K562 (cell line): ENCODE results near the gene ZNF598. TPM values are rescaled to one million over a fixed set of nuclear protein-coding genes. Genes with fewer than 3 reads are reported as not detected.
A peak's percentile ranks its signal among the peaks of the same experiment; 100 is the strongest.

ENCODE experiments used
- ATAC-seq: fragments of 200-7000 bp; cut with Tn5 transposase; 3 replicates; pipeline ENCODE4 v1.9.1; 2020; ENCODE audit warnings: moderate library complexity
- BruUV-seq: library from RNA; stranded (reverse); fragments of 400-500 nt; replicated peaks from 2 replicates; lab custom pipeline; 2021; lab: Mats Ljungman, UMichigan
- CTCF ChIA-PET: fragments of 300-600 bp; formaldehyde crosslinking; extraction: SDS; loops from one replicate; lab custom pipeline; 2021; ENCODE audit warnings: low intra/inter-chr PET ratio; lab: Yijun Ruan, JAX
- POLR2A ChIA-PET: fragments of 300-600, 350-650 bp; sonication (Branson Sonifier 250); formaldehyde crosslinking; extraction: SDS; loops from one replicate; lab custom pipeline; 2021; ENCODE audit warnings: antibody characterized with exemption, inconsistent platforms; lab: Yijun Ruan, JAX
- DNase-seq, 4 experiments: peaks; one replicate each; pipeline versions ENCODE4 v3.0.0 to v3.0.0-alpha.2; 2011 to 2018; ENCODE audit warnings: low spot score in 3 of 4, mixed read lengths in 3 of 4; ENCODE audit errors: extremely low read depth in 1 of 4
- FAIRE-seq: peaks from 2 replicates; lab custom pipeline; 2011; peaks lifted over from hg19 to GRCh38; lab: Jason Lieb, UNC
- H2AFZ ChIP-seq: 2 replicates; pipeline ENCODE4 v1.6.0; 2011; ENCODE audit warnings: low read depth, low read length, control low read depth, inconsistent platforms
- H3K27ac ChIP-seq: fragments of 200-600 bp; 3 replicates; pipeline ENCODE4 v1.8.0; 2011; ENCODE audit warnings: low read depth, mild to moderate bottlenecking, control low read depth, inconsistent platforms, low read length, moderate library complexity, mixed read lengths; ENCODE audit errors: extremely low read depth
- H3K27me3 ChIP-seq, 2 experiments: fragments of 300-600 bp in 1 of 2; 2 replicates in 1 of 2; 3 replicates in 1 of 2; pipeline versions ENCODE4 v1.6.0 to v1.8.0; 2011; ENCODE audit warnings: inconsistent platforms in 2 of 2, low read length in 2 of 2, mild to moderate bottlenecking in 1 of 2, mixed read lengths in 1 of 2, moderate library complexity in 1 of 2; ENCODE audit not compliant: control insufficient read depth in 2 of 2, insufficient read depth in 2 of 2
- H3K36me3 ChIP-seq: fragments of 300-600 bp; 3 replicates; pipeline ENCODE4 v1.8.0; 2011; ENCODE audit warnings: mild to moderate bottlenecking, low read length, inconsistent platforms; ENCODE audit not compliant: control insufficient read depth, insufficient read depth
- H3K4me1 ChIP-seq, 2 experiments: fragments of 200-600 bp in 1 of 2; replicated peaks in 1 of 2; 2 replicates in 1 of 2; 3 replicates in 1 of 2; pipeline versions ENCODE4 v1.5.1 to v1.8.0; 2011; ENCODE audit warnings: inconsistent platforms in 2 of 2, low read length in 2 of 2, mild to moderate bottlenecking in 1 of 2, mixed read lengths in 1 of 2, moderate library complexity in 1 of 2; ENCODE audit not compliant: control insufficient read depth in 2 of 2, insufficient read depth in 2 of 2
- H3K4me2 ChIP-seq: 2 replicates; pipeline ENCODE4 v1.6.1; 2011; ENCODE audit warnings: low read length, control low read depth, inconsistent platforms, mixed read lengths; ENCODE audit not compliant: insufficient read depth
- H3K4me3 ChIP-seq: fragments of 200-600 bp; sonication (generic), shearing (Covaris generic); 2 replicates; pipeline ENCODE4 v1.5.1; 2016; ENCODE audit warnings: control low read depth, inconsistent platforms
- H3K79me2 ChIP-seq: fragments of 200-600 bp; 3 replicates; pipeline ENCODE4 v1.8.0; 2011; ENCODE audit warnings: low read length, inconsistent platforms; ENCODE audit not compliant: control insufficient read depth, insufficient read depth
- H3K9ac ChIP-seq, 2 experiments: 2 replicates each; pipeline versions ENCODE4 v1.6.0 to v1.6.1; 2011; ENCODE audit warnings: low read depth in 2 of 2, low read length in 2 of 2, control low read depth in 1 of 2, inconsistent platforms in 1 of 2, mild to moderate bottlenecking in 1 of 2, mixed read lengths in 1 of 2; ENCODE audit not compliant: insufficient read depth in 1 of 2
- H3K9me1 ChIP-seq: one replicate; pipeline ENCODE4 v1.6.0; 2011; ENCODE audit warnings: inconsistent platforms, mild to moderate bottlenecking, low read length, moderate library complexity; ENCODE audit not compliant: control insufficient read depth, insufficient read depth
- H3K9me3 ChIP-seq: replicated peaks from 2 replicates; pipeline ENCODE4 v1.5.1; 2011; ENCODE audit warnings: low read depth, low read length, inconsistent platforms; ENCODE audit not compliant: control insufficient read depth, insufficient read depth
- H4K20me1 ChIP-seq: replicated peaks from 2 replicates; pipeline ENCODE4 v1.6.1; 2011; ENCODE audit warnings: low read length, inconsistent platforms, mixed read lengths; ENCODE audit not compliant: control insufficient read depth, insufficient read depth
- CBX8 ChIP-seq: fragments of 200-600 bp; sonication (generic); IDR thresholded peaks from 2 replicates; pipeline ENCODE4 v1.6.1; 2012; ENCODE audit warnings: borderline replicate concordance, mixed run types, low read depth, mild to moderate bottlenecking, moderate library complexity, mixed read lengths, low read length, control low read depth, inconsistent platforms; ENCODE audit not compliant: poor library complexity, severe bottlenecking; ENCODE audit errors: extremely low read depth
- CEBPB ChIP-seq: fragments of 450-650 bp; IDR thresholded peaks from 2 replicates; pipeline ENCODE4 v1.6.1; 2016; ENCODE audit warnings: missing genetic modification characterization, missing compliant biosample characterization
- DMBX1 ChIP-seq: fragments of 250-450 bp; sonication (Bioruptor Pico); IDR thresholded peaks from 2 replicates; pipeline ENCODE4 v1.8.0; 2022; ENCODE audit warnings: inconsistent platforms, mild to moderate bottlenecking, moderate library complexity, borderline replicate concordance
- ELF4 ChIP-seq: fragments of 450-650 bp; formaldehyde crosslinking; IDR thresholded peaks from 2 replicates; pipeline ENCODE4 v1.4.0; 2022; ENCODE audit warnings: missing genetic modification characterization
- ID3 ChIP-seq, 2 experiments: fragments of 250-450 bp in 1 of 2; fragments of 450-650 bp in 1 of 2; sonication (Bioruptor Pico) in 1 of 2; IDR thresholded peaks; 2 replicates each; pipeline versions ENCODE4 v1.6.1 to v1.8.0; 2016 to 2021; ENCODE audit warnings: mild to moderate bottlenecking in 2 of 2, moderate library complexity in 2 of 2, missing compliant biosample characterization in 1 of 2, missing genetic modification characterization in 1 of 2
- KHSRP ChIP-seq: fragments of 450-650 bp; IDR thresholded peaks from 2 replicates; pipeline ENCODE4 v1.6.1; 2017
- MCM3 ChIP-seq: fragments of 450-650 bp; IDR thresholded peaks from 2 replicates; pipeline ENCODE4 v1.6.1; 2016
- MTA3 ChIP-seq: fragments of 450-650 bp; formaldehyde crosslinking; IDR thresholded peaks from 2 replicates; pipeline ENCODE4 v1.6.1; 2017; ENCODE audit warnings: mild to moderate bottlenecking, borderline replicate concordance
- NFE2 ChIP-seq: IDR thresholded peaks from 2 replicates; pipeline ENCODE4 v1.6.1; 2014; ENCODE audit warnings: antibody characterized with exemption, low read depth
- NR2F6 ChIP-seq: fragments of 450-650 bp; formaldehyde crosslinking; IDR thresholded peaks from 2 replicates; pipeline ENCODE4 v1.4.0; 2020; ENCODE audit warnings: mild to moderate bottlenecking
- NR4A1 ChIP-seq, 2 experiments: fragments of 250-450 bp in 1 of 2; fragments of 450-650 bp in 1 of 2; sonication (Bioruptor Pico) in 1 of 2; IDR thresholded peaks; 2 replicates each; pipeline versions ENCODE4 v1.4.0 to v1.6.1; 2016 to 2020; ENCODE audit warnings: mild to moderate bottlenecking in 2 of 2, missing compliant biosample characterization in 1 of 2, missing genetic modification characterization in 1 of 2, moderate library complexity in 1 of 2
- RFX1 ChIP-seq: fragments of 450-650 bp; IDR thresholded peaks from 2 replicates; pipeline ENCODE4 v1.6.1; 2016; ENCODE audit warnings: mild to moderate bottlenecking, moderate library complexity
- SMAD1 ChIP-seq: fragments of 150-350 bp; IDR thresholded peaks from 2 replicates; pipeline ENCODE4 v1.6.1; 2014; ENCODE audit warnings: low read length, low read depth; ENCODE audit not compliant: partially characterized antibody
- ZNF764 ChIP-seq: fragments of 250-450 bp; sonication (Bioruptor Pico); IDR thresholded peaks from 2 replicates; pipeline ENCODE4 v1.4.0; 2020; ENCODE audit warnings: low read depth, mild to moderate bottlenecking, moderate library complexity
- WGBS: fragments of 100-300 bp; shearing (Covaris generic); methylation state at CpG from one replicate; pipeline ENCODE4 v1.1.6; 2016; ENCODE audit warnings: low coverage, mixed read lengths; ENCODE audit not compliant: insufficient coverage; ENCODE audit errors: missing lambda C conversion rate; 5-methylcytosine and 5-hydroxymethylcytosine counted together
- in situ Hi-C: fragments of 300-500 bp; cut with MboI; formaldehyde crosslinking; loops from 4 replicates; pipeline ENCODE4 v1.15.0; 2018; ENCODE audit warnings: inconsistent platforms, mixed read lengths
- intact Hi-C: fragments of 100-400 bp; cut with micrococcal nuclease; formaldehyde crosslinking; loops from 2 replicates; pipeline ENCODE4 v1.14.2; 2022
- polyA plus RNA-seq, 8 experiments: library from polyadenylated mRNA; depleted of rRNA in 4 of 8; stranded (reverse) in 5 of 8; unstranded in 3 of 8; fragments of >200 nt; fragmentation: Nextera tagmentation in 2 of 8; fragmentation: Illumina TruSeq in 1 of 8; extraction: Ambion mirVana in 2 of 8; extraction: Trizol in 1 of 8; gene quantifications; 2 replicates each; pipeline versions ENCODE4 v1.2.1 to v1.2.3, GENCODE V29; 2011 to 2014; ENCODE audit warnings: inconsistent platforms in 1 of 8, missing spikeins in 1 of 8
- total RNA-seq, 7 experiments: library from RNA; depleted of rRNA in 6 of 7; stranded (reverse); fragments of >200 nt in 6 of 7; fragmentation: Illumina TruSeq in 2 of 7; extraction: Trizol in 2 of 7; gene quantifications; 2 replicates each; pipeline versions ENCODE4 v1.2.1 to v1.2.3, GENCODE V29; 2011 to 2021; ENCODE audit warnings: low replicate concordance in 1 of 7
- TF ChIP-seq, protein P1 (sequence below): sonication (generic); formaldehyde crosslinking; IDR thresholded peaks from 2 replicates; pipeline ENCODE4 v1.8.0; 2022; ENCODE audit warnings: missing genetic modification reagents, mild to moderate bottlenecking, moderate library complexity, borderline replicate concordance
- TF ChIP-seq, protein P2 (sequence below): fragments of 450-650 bp; IDR thresholded peaks from 2 replicates; pipeline ENCODE4 v1.6.1; 2016

The ZNF598 gene
- total and polyA plus RNA-seq, 9 of the 15 experiments (the other 6 are each of a cell fraction or from before 2014, with no cell fraction given) = 0.11 to 115 (median 29.6) TPM

- Histone ChIP-seq H3K36me3 (peaks cover 37% of the 10 kb centered on the region; the same call in 2 of the 3 replicates), H3K9ac (peak overlapping the region; percentile 80 to 96), H3K27ac (peak overlapping the region; percentile 94; the same call in 2 of the 3 replicates), H3K9me1 (no peaks in the 10 kb centered on the region), H3K27me3 (no peaks in the 10 kb centered on the region), H3K9me3 (no peaks in the 10 kb centered on the region), H2AFZ (no peak overlapping the region), H3K4me3 (peak overlapping the region; percentile 64), H4K20me1 (no peaks in the 10 kb centered on the region; the same call in 1 of the 2 replicates), H3K4me2 (peak overlapping the region; percentile 87), H3K79me2 (peaks cover 31% of the 10 kb centered on the region), H3K4me1 (peaks cover 29 to 59% of the 10 kb centered on the region in 2 experiments)
- peak; percentile 5 for ATAC-seq
- 10% methylated on average over 2 of the region's 2 CpGs for WGBS
- intact Hi-C loops (loop anchor here (2.0 kb wide), 1 partner anchor 15 kb away; the partner anchor contains the start of gene ZNF598), in situ Hi-C loops (no loop called here)
- peak in 1 of 4 experiments; percentile 45 for DNase-seq
- BruUV-seq = TSS peak; percentile 57
- ChIA-PET POLR2A (interaction anchor here (0.6 to 5.5 kb wide), 8 partner anchors 11 to 161 kb away, joined by 3 to 50 read pairs (median 4); partner anchors contain the start of genes RNF151, RPS2 and TRAF7), CTCF (no interaction called here)
- no peak for FAIRE-seq
- TF ChIP-seq RFX1 (no peak), KHSRP (no peak), DMBX1 (CRISPR knock-in tag) (peak; percentile 77; the same call in 1 of the 2 replicates), NR2F6 (CRISPR knock-in tag) (no peak), ELF4 (CRISPR knock-in tag) (no peak), ZNF764 (CRISPR knock-in tag) (no peak), CBX8 (no peak), NR4A1 (CRISPR knock-in tag; IDR thresholded peaks at IDR 0.05) (no peak), NR4A1 (tag; IDR thresholded peaks at IDR 0.05) (peak; percentile 87), MCM3 (no peak), ID3 (CRISPR knock-in tag; IDR thresholded peaks at IDR 0.05) (no peak), ID3 (tag; IDR thresholded peaks at IDR 0.05) (peak; percentile 64; the same call in 1 of the 2 replicates), MTA3 (0 out of 2 replicates have a peak, but pooled peaks have one; percentile 20), NFE2 (no peak), SMAD1 (no peak), CEBPB (tag) (peak; percentile 53)
- TF ChIP-seq, protein P1, sequence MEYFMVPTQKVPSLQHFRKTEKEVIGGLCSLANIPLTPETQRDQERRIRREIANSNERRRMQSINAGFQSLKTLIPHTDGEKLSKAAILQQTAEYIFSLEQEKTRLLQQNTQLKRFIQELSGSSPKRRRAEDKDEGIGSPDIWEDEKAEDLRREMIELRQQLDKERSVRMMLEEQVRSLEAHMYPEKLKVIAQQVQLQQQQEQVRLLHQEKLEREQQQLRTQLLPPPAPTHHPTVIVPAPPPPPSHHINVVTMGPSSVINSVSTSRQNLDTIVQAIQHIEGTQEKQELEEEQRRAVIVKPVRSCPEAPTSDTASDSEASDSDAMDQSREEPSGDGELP (CRISPR knock-in tag) = 0 out of 2 replicates have a peak, but pooled peaks have one; percentile 30
- TF ChIP-seq, protein P2, sequence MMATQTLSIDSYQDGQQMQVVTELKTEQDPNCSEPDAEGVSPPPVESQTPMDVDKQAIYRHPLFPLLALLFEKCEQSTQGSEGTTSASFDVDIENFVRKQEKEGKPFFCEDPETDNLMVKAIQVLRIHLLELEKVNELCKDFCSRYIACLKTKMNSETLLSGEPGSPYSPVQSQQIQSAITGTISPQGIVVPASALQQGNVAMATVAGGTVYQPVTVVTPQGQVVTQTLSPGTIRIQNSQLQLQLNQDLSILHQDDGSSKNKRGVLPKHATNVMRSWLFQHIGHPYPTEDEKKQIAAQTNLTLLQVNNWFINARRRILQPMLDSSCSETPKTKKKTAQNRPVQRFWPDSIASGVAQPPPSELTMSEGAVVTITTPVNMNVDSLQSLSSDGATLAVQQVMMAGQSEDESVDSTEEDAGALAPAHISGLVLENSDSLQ = peak; percentile 89
Observed at GRCh38 chr16:1993731-1994131, 15.9 kb downstream of the ZNF598 start.
